NCI-H1105 treated with DMSO at 0.1 percent for 48 hours (cell line): ENCODE measurements around the gene POFUT1.
"Not testable (repeated sequence)": the region's sequence is repeated elsewhere in the genome, so short reads cannot be mapped to it uniquely, and the experiment has no call there.

Experiments used
- DNase-seq: peaks from one replicate; lab custom pipeline; 2025; lab: John Stamatoyannopoulos, UW

The POFUT1 gene

DNA sequence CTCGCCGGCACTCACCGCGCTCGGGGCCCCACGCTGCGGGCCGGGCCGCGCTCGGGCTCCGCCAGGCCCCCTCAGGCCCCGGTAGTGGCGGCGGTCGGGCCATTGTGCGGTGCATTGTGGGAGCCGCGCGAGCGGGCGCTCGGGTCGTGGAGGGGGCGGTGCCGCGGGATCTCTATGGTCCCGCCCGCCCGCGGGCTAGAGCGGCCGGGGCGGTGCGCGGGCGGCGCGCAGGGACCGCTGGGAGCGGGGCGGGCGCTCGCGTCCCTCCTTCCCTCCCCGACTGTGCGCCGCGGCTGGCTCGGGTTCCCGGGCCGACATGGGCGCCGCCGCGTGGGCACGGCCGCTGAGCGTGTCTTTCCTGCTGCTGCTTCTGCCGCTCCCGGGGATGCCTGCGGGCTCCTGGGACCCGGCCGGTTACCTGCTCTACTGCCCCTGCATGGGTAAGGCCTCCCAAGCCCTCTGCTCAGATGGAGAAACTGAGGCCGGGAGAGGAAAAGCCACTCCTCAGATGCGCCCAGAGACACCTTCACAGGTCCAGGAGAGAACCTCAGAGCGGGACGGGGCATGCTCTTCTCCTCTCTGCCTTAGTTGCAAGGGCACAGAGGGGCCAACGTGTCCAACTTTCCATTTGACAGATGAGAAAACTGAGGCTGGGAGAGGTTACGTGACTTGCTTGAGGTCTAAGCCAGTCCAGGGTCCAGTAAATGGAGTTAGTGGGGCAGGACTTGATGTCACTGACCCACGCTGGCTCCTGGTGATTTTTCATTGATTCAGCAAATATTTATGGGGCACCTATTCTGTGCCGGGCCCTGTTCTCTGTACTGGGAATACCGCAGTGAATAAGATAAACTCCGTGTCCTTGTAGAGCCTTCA is at the start of gene POFUT1, which contains the start of gene PLAGL2:
Gene POFUT1 (plus strand): TSS at position 255 of the 873 bp plus-strand sequence. CDS start 62 bp downstream, at position 317.
Gene PLAGL2 (minus strand): TSS at position 118 of the 873 bp plus-strand sequence. CDS start 5,565 bp downstream, outside the sequence.
- DNase-seq, result peak; percentile 82

DNA sequence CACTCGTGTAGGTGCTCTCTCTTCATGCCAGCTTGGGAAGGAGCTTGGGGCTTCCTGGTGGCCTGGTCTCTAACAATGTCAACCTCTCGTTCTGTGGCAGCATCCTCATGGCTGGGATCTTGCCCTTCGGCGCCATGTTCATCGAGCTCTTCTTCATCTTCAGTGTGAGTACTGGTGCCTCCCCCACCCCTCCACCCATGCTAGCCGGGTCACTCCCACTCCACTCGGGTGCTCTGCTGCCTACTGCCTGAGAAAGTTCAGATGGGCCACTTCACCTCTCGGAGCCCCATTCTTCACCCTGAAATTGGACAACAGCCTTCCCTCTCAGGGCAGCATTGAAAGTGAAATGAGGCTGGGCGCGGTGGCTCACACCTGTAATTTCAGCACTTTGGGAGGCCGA is 49.3 kb upstream of the POFUT1 start:
- no peak for DNase-seq

DNA sequence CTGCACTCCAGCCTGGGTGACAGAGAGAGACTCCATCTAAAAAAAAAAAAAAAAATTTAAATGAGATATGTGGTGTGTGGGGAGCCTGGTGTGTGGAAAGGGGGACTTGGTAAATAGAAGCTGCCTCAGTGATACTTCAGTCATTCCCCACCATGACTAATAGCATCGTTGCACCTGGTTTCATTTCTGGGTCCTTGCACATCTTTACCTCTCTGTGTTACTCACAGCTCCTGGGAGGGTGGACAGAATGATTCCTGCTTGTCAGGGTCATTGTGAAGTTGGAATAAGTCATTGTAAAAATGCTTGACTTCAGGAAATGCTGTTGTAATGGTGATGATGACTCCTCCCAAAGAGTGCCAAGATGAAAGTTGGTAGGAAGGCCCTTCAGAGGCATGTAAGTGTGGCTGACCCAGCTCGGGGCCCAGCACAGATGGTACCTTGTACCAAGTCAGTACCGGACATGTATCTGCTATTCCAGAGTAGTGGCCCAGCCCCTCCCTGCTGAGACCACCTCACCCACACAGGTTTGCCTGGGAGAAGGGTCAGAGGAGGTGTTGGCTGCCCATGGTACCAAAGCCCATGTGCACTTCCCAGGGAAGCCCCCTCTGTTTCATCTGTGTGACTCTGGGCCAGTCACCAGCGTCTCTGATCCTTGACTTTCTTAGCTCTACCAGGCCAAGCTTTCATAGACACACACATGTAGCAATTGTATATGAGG is 48.6 kb upstream of the POFUT1 start:
- no peak for DNase-seq

DNA sequence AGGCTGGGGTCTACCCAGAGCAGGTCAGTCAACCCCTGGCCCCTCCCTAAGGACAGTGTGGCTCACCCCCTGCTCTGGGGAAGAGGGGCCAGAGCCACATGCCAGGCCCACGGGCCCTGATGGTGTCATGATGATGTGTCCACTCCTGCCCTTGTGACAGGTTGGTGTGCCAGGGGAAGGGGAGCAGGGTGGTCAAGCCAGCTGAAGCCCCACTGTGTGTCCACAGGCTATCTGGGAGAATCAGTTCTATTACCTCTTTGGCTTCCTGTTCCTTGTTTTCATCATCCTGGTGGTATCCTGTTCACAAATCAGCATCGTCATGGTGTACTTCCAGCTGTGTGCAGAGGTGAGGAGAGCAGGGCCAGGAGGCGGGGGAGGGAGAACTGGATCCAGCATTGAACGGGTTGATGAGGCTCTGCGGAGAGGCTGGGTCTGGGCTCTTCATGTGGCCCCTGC is 47.9 kb upstream of the POFUT1 start:
- no peak for DNase-seq

DNA sequence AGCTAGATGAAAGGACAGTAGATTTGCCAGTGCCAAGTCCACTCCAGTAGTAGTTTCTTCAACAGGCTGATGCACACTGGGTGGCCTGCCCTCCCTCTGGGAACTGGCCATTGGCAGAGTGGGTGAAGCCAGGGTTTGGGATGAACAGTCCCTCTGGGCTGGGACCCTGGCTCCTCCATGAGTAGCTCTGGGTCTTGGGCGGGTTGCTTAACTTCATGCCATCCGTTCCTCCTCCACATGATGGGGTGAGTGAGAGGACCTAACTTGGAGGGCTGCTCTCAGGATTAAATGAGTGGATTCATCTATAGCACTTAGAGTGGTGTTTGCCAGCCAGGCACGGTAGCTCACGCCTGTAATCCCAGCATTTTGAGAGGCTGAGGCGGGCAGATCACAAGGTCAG is 47.3 kb upstream of the POFUT1 start:
- DNase-seq, result no peak

DNA sequence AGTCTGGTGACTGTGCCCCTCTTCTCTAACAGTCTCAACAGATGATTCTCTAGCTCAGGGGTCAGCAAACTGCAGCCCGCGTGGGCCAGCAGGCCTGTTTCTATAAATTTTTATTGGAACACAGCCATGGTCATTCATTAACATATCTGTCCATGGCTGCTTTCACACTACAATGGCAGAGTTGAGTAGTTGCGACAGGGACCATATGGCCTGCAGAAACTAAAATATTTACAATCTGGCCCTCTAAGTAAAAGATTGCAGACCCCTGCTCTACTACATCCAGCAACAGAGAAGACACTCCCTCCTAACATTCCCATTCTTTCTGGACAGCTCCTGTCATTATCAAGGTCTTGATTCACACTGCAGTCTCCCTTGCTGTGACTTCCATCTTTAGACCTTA is 45.3 kb upstream of the POFUT1 start:
- no peak for DNase-seq

DNA sequence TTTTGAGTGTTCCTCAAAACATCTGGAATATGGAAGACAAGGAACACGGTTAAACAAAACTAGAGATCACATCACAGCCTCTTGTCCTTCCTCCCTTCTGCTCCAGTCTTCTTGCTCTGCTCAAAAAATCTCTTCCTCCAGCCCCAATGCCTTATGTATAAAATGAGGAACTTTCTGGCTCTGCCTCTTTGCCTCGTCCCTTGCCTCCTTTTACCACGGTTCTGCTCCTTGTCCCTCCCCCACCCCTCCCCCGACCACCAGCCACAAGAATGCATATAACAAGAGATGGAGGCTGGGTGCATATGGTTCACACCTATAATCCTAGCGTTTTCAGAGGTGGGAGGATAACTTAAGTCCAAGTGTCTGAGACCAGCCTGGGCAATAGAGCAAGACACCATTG is 43.7 kb upstream of the POFUT1 start:
- DNase-seq, result no peak

DNA sequence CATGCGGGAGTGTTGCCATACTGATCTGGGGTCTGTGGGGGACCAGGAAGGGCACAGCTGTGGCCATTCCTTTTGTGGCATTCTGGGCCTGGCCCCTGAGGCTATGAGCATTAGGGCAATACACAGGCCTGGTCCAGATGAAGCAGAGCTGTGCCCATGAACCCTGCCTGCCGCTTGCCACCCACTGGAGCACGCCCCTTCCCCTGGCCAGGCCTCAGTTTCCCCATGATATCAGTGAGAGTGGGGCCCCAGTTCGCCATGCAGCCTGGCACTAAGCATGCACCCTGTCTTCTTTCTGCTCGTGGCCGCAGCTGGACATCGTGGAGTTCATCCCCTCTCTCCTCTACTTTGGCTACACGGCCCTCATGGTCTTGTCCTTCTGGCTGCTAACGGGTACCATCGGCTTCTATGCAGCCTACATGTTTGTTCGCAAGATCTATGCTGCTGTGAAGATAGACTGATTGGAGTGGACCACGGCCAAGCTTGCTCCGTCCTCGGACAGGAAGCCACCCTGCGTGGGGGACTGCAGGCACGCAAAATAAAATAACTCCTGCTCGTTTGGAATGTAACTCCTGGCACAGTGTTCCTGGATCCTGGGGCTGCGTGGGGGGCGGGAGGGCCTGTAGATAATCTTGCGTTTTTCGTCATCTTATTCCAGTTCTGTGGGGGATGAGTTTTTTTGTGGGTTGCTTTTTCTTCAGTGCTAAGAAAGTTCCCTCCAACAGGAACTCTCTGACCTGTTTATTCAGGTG is 42.5 kb upstream of the POFUT1 start:
- no peak for DNase-seq

DNA sequence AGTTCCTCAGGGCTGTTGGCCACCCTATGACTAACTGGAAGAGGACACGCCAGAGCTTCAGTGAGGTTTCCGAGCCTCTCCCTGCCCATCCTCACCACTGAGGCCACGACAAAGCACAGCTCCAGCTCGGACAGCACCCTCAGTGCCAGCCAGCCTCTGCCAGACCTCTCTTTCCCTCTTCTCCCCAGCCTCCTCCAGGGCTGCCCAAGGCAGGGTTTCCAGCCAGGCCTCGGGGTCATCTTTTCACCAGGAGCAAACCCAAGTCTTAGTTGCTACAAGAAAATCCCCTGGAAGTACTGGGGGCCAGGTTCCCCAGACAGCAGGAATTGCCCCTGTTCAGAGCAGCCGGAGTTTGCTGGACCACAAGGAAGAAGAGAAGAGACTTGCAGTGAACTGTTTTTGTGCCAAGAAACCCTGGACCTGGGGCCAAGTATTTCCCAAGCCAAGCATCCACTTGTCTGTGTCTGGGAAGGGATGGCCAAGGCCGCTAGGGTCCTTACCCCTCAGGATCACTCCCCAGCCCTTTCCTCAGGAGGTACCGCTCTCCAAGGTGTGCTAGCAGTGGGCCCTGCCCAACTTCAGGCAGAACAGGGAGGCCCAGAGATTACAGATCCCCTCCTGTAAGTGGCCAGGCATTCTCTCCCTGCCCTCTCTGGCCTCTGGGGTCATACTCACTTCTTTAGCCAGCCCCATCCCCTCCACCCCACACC is 41.7 kb upstream of the POFUT1 start:
- DNase-seq, result no peak

DNA sequence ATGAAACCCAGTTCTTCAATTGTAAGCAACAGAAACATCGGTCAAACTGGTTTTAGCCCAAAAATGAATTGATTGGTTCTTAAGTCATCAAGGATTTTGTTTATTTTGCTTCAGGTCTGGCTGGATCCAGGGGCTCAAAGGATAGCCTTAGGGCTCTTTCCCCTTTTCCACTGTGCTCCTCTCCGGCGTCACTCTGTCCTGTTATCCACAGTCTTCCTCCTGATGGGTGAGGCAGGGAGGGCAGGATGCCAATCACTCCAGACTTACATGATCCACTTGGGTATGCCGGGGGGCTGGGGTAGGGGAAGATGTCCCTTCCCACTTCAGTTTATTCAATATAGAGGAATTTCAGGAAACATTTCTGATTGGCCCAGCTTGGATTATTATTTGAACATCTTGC is 40.1 kb upstream of the POFUT1 start:
- no peak for DNase-seq

DNA sequence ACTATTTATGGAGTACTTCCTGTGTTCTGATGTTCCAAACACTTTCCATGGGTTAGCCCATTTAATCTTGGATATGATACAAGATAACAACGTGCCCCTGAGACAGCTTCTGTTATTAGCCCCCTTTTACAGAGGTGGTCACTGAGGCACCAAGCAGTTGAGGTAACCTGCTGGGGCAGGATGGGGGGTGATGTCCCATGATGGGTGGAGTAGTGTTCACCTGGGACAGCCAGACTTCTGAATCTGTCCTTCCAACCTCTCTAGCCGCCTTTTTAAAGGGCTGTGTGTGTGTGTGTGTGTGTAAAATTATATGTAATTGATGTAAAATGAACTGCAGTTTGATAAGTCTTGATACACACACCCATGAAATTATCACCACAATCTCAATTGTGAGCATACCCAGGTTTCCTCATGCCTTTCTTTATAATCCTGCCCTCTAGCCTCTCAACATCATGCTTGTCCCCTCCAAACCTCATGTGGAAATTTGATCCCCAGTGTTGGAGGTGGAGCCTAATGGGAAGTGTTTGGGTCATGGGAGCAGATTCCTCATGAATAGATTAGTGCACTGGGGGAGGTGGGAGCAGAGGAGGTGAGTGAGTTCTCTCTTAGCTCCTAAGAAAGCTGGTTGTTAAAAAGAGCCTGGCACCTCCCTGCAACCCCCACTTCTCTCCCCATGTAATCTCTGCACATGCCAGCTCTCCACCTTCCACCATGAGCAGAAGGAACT is 39.3 kb upstream of the POFUT1 start:
- peak; percentile 4 for DNase-seq

DNA sequence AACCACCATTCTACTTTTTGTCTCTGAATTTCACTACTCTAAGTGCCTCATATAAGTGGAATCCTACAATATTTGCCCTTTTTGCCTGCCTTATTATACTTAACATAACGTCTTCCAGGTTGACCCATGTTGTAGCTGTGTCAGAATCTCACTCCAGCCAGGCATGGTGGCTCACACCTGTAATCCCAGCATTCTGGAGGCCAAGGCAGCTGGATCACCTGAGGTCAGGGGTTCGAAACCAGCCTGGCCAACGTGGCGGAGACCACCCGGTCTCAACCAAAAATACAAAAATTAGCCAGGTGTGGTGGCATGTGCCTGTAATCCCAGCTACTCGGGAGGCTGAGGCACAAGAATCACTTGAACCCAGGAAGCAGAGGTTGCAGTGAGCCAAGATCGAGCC is 30.0 kb upstream of the POFUT1 start:
- DNase-seq, result not testable (repeated sequence)

DNA sequence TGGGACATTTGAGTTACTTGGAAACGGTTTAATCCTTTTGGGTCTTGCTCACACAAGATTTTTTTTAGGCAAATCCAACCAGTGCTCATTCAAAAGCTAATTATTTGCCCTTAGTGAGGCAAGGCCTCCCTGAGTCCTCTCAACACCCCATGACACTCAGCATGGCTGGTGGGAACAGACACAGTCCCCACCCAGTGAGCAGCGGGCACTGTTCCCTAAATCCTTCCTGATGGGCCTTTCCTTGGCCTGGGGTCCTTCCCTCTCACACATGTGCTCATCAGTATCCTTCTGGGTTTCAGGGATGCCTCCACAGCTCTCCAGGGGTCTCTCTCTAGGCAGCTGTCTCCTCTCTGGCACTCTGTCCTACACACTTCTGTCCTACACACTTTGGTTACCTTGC is 28.2 kb upstream of the POFUT1 start:
- no peak for DNase-seq

DNA sequence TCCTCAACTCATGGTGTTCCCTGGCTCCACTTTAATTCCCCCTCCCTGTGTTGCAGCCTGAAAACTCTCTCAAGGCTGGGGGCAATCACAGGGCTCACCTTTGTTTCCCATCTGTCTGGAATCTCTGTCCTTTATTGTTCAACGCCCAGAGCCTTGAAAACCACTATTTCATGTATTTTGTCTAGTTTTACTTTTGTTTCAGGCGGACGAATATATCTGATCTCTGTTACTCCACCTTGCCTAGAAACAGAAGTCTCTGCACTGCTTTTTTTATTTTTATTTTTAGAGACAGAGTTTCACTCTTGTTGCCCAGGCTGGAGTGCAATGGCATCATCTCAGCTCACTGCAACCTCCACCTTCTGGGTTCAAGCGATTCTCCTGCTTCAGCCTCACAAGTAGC is 27.7 kb upstream of the POFUT1 start:
- no peak for DNase-seq

DNA sequence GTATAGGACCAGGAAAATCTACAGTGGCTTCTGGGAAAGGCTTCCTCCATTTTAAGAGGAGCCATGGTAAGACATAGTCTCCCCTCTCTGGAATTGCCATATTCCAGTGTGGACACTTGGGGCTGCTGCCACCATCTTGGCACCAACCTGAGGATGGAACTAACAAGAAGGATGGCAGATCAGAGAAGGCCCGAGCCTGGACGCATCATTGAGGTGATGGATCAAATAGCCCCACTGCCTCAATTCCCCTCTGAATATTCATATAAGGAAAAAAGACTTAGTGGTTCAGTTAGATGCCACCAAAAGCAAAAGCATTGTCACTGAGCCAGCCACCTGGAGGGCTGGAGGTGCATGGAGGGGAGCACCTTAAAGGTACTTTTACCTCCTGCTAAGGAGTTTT is 26.1 kb upstream of the POFUT1 start:
- DNase-seq, result no peak

DNA sequence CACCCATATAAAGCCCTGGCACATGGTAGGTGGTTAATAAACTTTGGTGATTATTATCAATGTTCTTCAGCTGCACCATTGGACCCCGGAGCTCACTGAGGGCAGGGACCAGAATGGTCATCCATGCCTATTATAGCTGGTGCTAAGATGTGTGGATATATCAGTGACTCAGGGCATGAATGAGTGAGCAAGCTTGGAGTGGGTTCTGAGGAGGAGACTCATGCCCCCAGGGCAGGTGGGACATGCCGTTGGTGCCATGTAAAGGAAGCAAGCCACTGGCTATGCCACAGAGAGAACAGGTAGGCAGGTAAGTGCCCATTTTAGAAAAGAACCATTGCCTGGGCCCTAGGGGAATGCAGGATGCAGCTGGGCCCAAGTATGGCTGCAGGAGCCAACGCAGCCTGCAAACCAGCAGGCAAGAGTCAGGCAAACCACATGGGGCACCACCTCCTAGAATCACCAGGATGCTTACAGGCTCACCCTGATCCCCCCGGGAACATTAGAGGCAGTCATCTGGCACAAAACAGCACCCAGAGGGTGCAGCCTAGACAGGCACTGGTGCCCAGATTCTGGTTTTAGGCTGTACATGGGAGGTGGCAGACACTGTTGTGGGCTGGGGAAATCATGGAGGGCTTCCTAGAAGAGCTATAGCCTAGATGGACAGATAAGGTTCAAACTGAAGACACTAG is 23.6 kb upstream of the POFUT1 start:
- DNase-seq, result no peak

DNA sequence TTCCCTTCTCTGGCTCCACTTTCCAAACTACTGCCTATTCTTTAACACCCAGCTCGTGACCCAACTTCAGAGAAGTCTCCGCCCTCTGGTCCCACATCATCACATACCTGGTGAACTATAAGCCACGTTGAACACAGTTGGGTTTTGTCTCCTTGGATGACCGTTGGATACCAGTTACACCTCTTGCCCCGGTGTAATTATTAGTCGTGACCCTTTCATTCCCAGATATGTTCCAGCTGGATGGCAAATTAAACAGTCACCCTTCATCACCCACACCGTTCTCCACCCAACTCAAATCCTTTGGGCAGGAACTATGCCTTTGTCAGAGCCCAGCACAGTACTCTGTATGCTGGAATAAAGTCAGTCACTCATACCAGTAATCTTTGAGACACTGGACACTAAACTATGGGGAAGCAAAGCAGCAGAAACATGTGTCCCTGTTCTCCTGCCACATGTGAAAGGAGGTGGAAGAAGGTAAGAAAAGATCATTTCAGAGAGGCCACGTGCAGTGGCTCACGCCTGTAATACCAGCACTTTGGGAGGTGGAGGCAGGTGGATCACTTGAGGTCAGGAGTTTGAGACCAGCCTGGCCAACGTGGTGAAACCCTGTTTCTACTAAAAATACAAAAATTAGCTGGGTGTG is 22.6 kb upstream of the POFUT1 start:
- DNase-seq, result no peak

DNA sequence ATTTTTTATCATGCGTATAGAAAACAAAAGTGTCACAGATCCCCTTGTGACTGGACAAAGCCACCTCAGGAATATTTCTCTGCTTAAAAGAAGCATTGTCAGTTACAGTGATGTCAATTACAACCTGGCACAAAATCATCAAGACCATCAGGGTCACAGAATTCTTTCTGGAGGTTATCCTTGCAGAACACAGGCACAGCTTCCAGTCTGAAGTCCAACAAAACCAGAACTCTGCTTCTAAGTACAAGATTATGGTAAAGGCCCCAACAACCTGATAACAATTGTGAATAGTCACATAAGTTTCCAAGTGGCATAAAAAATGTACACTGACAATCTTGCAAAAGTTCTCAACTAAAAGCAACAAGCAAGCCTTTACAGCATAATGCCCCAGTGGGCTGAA is 21.2 kb upstream of the POFUT1 start:
- DNase-seq, result no peak

DNA sequence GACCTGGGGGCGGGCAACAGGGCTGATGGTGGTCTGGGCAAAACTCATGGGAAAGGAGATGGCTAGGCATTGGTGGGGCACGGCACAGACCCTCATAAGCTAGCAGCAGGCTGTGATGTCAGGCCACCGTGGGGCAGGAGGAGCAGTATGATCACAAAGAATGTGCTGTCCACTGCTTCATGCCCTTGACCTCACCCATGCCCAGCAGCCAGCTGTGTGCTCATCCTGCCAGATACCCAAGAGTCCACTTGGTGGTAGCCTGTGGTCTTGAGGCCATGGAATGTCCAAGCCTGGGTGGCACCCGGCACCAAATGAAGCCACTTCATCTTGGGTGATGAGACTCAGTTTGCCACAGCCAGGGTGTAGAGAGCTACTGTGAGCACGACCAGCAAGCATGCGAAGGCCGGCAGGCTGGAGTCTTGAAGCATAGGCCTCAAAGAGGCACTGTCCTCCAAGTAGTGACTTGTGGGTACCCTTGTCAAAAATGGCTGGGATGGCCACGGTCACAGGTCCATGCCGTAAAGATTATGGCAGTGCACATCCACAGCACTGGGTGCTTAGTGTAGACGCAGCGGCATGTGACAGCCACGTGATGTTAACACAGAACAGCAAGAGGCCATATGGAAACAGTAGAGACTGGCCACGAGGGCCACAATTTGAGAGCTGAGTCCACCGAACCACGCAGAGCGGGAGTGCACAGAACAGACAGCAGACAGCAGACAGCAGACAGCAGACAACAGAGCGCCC is 19.1 kb upstream of the POFUT1 start:
- DNase-seq, result no peak

DNA sequence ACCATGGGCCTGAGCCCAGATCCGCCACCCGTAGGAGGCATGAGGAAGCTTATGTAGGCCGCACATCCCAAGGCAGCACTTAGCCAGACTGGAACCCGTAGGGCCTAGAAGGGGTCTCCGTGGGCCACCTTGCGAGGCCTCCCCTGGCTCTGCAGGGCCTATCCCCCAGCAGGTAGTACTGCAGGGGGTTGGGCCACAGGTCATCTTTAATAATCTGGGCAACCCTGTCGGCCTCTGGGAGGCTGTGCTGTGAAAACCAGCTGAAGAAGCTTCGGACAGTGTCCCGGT is 18.6 kb upstream of the POFUT1 start:
- no peak for DNase-seq
